Measurements from ENCODE around the gene RGCC.
"Not testable (repeated sequence)": the region's sequence is repeated elsewhere in the genome, so short reads cannot be mapped to it uniquely, and the experiment has no call there.

The RGCC gene

GRCh38 chr13:41490371-41491015 is 33.1 kb downstream of the RGCC start:
- no peak for DNase-seq (ENCODE audit: low spot score)

- no peak for DNase-seq (ENCODE audit: low spot score)
These were observed 34.1 kb downstream of the RGCC start for GRCh38 chr13:41491436-41491835.

GRCh38 chr13:41492432-41493260 is 35.3 kb downstream of the RGCC start:
- DNase-seq (ENCODE audit: low spot score) = peak; percentile 69

- no peak for DNase-seq (ENCODE audit: low spot score)
These were observed 36.9 kb downstream of the RGCC start for GRCh38 chr13:41494202-41494601.

GRCh38 chr13:41495044-41495443 is 37.7 kb downstream of the RGCC start:
- DNase-seq (ENCODE audit: low spot score) = no peak

- no peak for DNase-seq (ENCODE audit: low spot score)
These were observed 39.3 kb downstream of the RGCC start for GRCh38 chr13:41496420-41497234.

GRCh38 chr13:41497436-41497835 is 40.1 kb downstream of the RGCC start:
- DNase-seq (ENCODE audit: low spot score) = no peak

- no peak for DNase-seq (ENCODE audit: low spot score)
These were observed 42.1 kb downstream of the RGCC start for GRCh38 chr13:41499452-41499851.

- peak; percentile 53 for DNase-seq (ENCODE audit: low spot score)
These were observed 43.2 kb downstream of the RGCC start for GRCh38 chr13:41500511-41500910.

- DNase-seq (ENCODE audit: low spot score) = no peak
These were observed 43.9 kb downstream of the RGCC start for GRCh38 chr13:41501281-41501680.

- DNase-seq (ENCODE audit: low spot score) = no peak
These were observed 44.7 kb downstream of the RGCC start for GRCh38 chr13:41502031-41502430.

- DNase-seq (ENCODE audit: low spot score) = peak; percentile 40
These were observed 45.3 kb downstream of the RGCC start for GRCh38 chr13:41502673-41503072.

GRCh38 chr13:41503356-41503755 is 46.0 kb downstream of the RGCC start:
- no peak for DNase-seq (ENCODE audit: low spot score)

GRCh38 chr13:41504657-41505056 is 47.3 kb downstream of the RGCC start:
- DNase-seq (ENCODE audit: low spot score) = not testable (repeated sequence)

- DNase-seq (ENCODE audit: low spot score) = no peak
These were observed 48.0 kb downstream of the RGCC start for GRCh38 chr13:41505209-41505835.

- DNase-seq (ENCODE audit: low spot score) = no peak
These were observed 49.0 kb downstream of the RGCC start for GRCh38 chr13:41506312-41506711.

- no peak for DNase-seq (ENCODE audit: low spot score)
These were observed 52.6 kb downstream of the RGCC start for GRCh38 chr13:41509971-41510370.

- DNase-seq (ENCODE audit: low spot score) = no peak
These were observed 54.5 kb downstream of the RGCC start for GRCh38 chr13:41511827-41512226.

- no peak for DNase-seq (ENCODE audit: low spot score)
These were observed 55.1 kb downstream of the RGCC start for GRCh38 chr13:41512441-41512840.

GRCh38 chr13:41513600-41513999 is 56.2 kb downstream of the RGCC start:
- no peak for DNase-seq (ENCODE audit: low spot score)

GRCh38 chr13:41514853-41515395 is 57.6 kb downstream of the RGCC start:
- no peak for DNase-seq (ENCODE audit: low spot score)
